GM23338 (cell line): ENCODE results near the gene GSG1L. TPM values are rescaled to one million over a fixed set of nuclear protein-coding genes. Genes with fewer than 3 reads are reported as not detected.

Source experiments
- ATAC-seq: fragments of 200-7000 bp; cut with Tn5 transposase; 3 replicates; pipeline ENCODE4 v1.9.1; 2020
- DNase-seq: peaks from one replicate; pipeline ENCODE4 v3.0.0-alpha.2; 2015; ENCODE audit warnings: low spot score
- H2AFZ ChIP-seq: fragments of 200-600 bp; sonication (generic); 2 replicates; pipeline ENCODE4 v1.8.0; 2016; ENCODE audit warnings: antibody characterized with exemption, mild to moderate bottlenecking, moderate library complexity
- H3F3A ChIP-seq: fragments of 200-600 bp; sonication (generic); replicated peaks from 2 replicates; pipeline ENCODE4 v1.8.0; 2017; ENCODE audit warnings: antibody characterized with exemption, mixed run types, low read depth
- H3K27ac ChIP-seq: fragments of 200-600 bp; sonication (generic); 2 replicates; pipeline ENCODE4 v1.6.1; 2016; ENCODE audit warnings: low read depth
- H3K27me3 ChIP-seq: fragments of 200-600 bp; sonication (generic); 2 replicates; pipeline ENCODE4 v1.8.0; 2016; ENCODE audit warnings: mild to moderate bottlenecking, mixed run types, moderate library complexity; ENCODE audit not compliant: insufficient read depth
- H3K36me3 ChIP-seq: fragments of 200-600 bp; sonication (generic); 2 replicates; pipeline ENCODE4 v1.8.0; 2016; ENCODE audit warnings: mild to moderate bottlenecking; ENCODE audit not compliant: insufficient read depth
- H3K4me1 ChIP-seq: fragments of 200-600 bp; sonication (generic); 2 replicates; pipeline ENCODE4 v1.8.0; 2016; ENCODE audit warnings: mild to moderate bottlenecking, moderate library complexity; ENCODE audit not compliant: insufficient read depth
- H3K4me2 ChIP-seq: fragments of 200-600 bp; sonication (generic); 2 replicates; pipeline ENCODE4 v1.7.1; 2017; ENCODE audit warnings: mixed run types
- H3K4me3 ChIP-seq: fragments of 200-600 bp; sonication (generic); 2 replicates; pipeline ENCODE4 v1.6.1; 2016; ENCODE audit warnings: mixed run types
- H3K79me2 ChIP-seq: fragments of 200-600 bp; sonication (generic); replicated peaks from 2 replicates; pipeline ENCODE4 v1.8.0; 2017; ENCODE audit warnings: mild to moderate bottlenecking; ENCODE audit not compliant: insufficient read depth
- H3K9me2 ChIP-seq: fragments of 200-600 bp; sonication (generic); 2 replicates; pipeline ENCODE4 v1.8.0; 2017; ENCODE audit not compliant: insufficient read depth
- H4K20me1 ChIP-seq: fragments of 200-600 bp; sonication (generic); replicated peaks from 2 replicates; pipeline ENCODE4 v1.8.0; 2017; ENCODE audit warnings: mild to moderate bottlenecking; ENCODE audit not compliant: insufficient read depth
- H3K27ac Mint-ChIP-seq: 2 replicates; pipeline ENCODE4 v1.8.0; 2020; ENCODE audit warnings: inconsistent platforms, mild to moderate bottlenecking, moderate library complexity, mixed read lengths
- H3K27me3 Mint-ChIP-seq: 3 replicates; pipeline ENCODE4 v1.8.0; 2022; ENCODE audit warnings: low read depth, mild to moderate bottlenecking, moderate library complexity, mixed read lengths, inconsistent platforms; ENCODE audit not compliant: insufficient read depth, poor library complexity
- H3K36me3 Mint-ChIP-seq: 3 replicates; pipeline ENCODE4 v1.8.0; 2021; ENCODE audit warnings: low read depth, mild to moderate bottlenecking, inconsistent platforms, moderate library complexity, mixed read lengths
- H3K4me1 Mint-ChIP-seq: 3 replicates; pipeline ENCODE4 v1.8.0; 2020; ENCODE audit warnings: mild to moderate bottlenecking, inconsistent platforms, mixed read lengths
- H3K4me3 Mint-ChIP-seq: 3 replicates; pipeline ENCODE4 v1.8.0; 2021; ENCODE audit warnings: moderate library complexity, mild to moderate bottlenecking, inconsistent platforms, mixed read lengths
- H3K9me3 Mint-ChIP-seq: 3 replicates; pipeline ENCODE4 v1.8.0; 2020; ENCODE audit warnings: moderate library complexity, mild to moderate bottlenecking, inconsistent platforms, mixed read lengths
- CREB1 ChIP-seq: fragments of 250-450 bp; sonication (Bioruptor Pico); IDR thresholded peaks from 2 replicates; pipeline ENCODE4 v1.5.0; 2020; ENCODE audit warnings: low read depth, mild to moderate bottlenecking, moderate library complexity
- EZH2 ChIP-seq: fragments of 200-600 bp; sonication (generic); IDR thresholded peaks from one replicate; pipeline ENCODE4 v1.8.0; 2017; ENCODE audit warnings: antibody characterized with exemption, mild to moderate bottlenecking, low read depth; ENCODE audit not compliant: unreplicated experiment
- EZH2phosphoT487 ChIP-seq: fragments of 200-600 bp; sonication (generic); IDR thresholded peaks from one replicate; pipeline ENCODE4 v1.8.1; 2018; ENCODE audit warnings: antibody characterized with exemption; ENCODE audit not compliant: unreplicated experiment
- JUNB ChIP-seq: IDR thresholded peaks from one replicate; pipeline ENCODE4 v1.6.1; 2016; ENCODE audit warnings: antibody characterized with exemption; ENCODE audit not compliant: unreplicated experiment
- NANOG ChIP-seq: IDR thresholded peaks from 2 replicates; pipeline ENCODE4 v1.6.1; 2016; ENCODE audit warnings: antibody characterized with exemption, borderline replicate concordance
- POLR2AphosphoS5 ChIP-seq: IDR thresholded peaks from 2 replicates; pipeline ENCODE4 v1.6.1; 2016; ENCODE audit warnings: antibody characterized with exemption, low read depth
- STAT1 ChIP-seq: IDR thresholded peaks from one replicate; pipeline ENCODE4 v1.6.1; 2016; ENCODE audit warnings: antibody characterized with exemption; ENCODE audit not compliant: unreplicated experiment
- ZNF114 ChIP-seq: fragments of 250-450 bp; sonication (Bioruptor Pico); IDR thresholded peaks from 2 replicates; pipeline ENCODE4 v1.5.0; 2020; ENCODE audit warnings: mild to moderate bottlenecking, moderate library complexity
- ZNF331 ChIP-seq: fragments of 250-450 bp; sonication (Bioruptor Pico); IDR thresholded peaks from 2 replicates; pipeline ENCODE4 v1.5.0; 2020; ENCODE audit warnings: low read depth, mild to moderate bottlenecking, moderate library complexity
- polyA plus RNA-seq: library from polyadenylated mRNA; unstranded; fragments of >200 nt; fragmentation: Nextera tagmentation; extraction: Ambion mirVana; gene quantifications from 2 replicates; pipeline ENCODE4 v1.2.1, GENCODE V29; 2016
- total RNA-seq: library from RNA; depleted of rRNA; stranded (reverse); fragments of >200 nt; shearing (Covaris generic); gene quantifications from 2 replicates; pipeline ENCODE4 v1.2.3, GENCODE V29; 2014
- TF ChIP-seq, protein P1 (sequence below), 2 experiments: fragments of 200-600 bp in 1 of 2; sonication (generic) in 1 of 2; conservative IDR thresholded peaks; 2 replicates each; pipeline versions ENCODE4 v1.5.1 to v1.6.1; 2016 to 2017; ENCODE audit warnings: antibody characterized with exemption in 2 of 2, low read depth in 2 of 2, mild to moderate bottlenecking in 2 of 2, moderate library complexity in 1 of 2
- TF ChIP-seq, protein P2 (sequence below): IDR thresholded peaks from one replicate; pipeline ENCODE4 v1.6.1; 2018; ENCODE audit warnings: antibody characterized with exemption; ENCODE audit not compliant: unreplicated experiment
- TF ChIP-seq, protein P3 (sequence below): IDR thresholded peaks from 2 replicates; pipeline ENCODE4 v1.6.1; 2016; ENCODE audit warnings: antibody characterized with exemption
- TF ChIP-seq, protein P4 (sequence below): fragments of 250-450 bp; sonication (Bioruptor Pico); IDR thresholded peaks from 2 replicates; pipeline ENCODE4 v1.5.0; 2020; ENCODE audit warnings: mild to moderate bottlenecking, moderate library complexity

GSG1L gene
- total and polyA plus RNA-seq, 2 experiments from 2014 or later, result 0.36 to 0.63 TPM

DNA sequence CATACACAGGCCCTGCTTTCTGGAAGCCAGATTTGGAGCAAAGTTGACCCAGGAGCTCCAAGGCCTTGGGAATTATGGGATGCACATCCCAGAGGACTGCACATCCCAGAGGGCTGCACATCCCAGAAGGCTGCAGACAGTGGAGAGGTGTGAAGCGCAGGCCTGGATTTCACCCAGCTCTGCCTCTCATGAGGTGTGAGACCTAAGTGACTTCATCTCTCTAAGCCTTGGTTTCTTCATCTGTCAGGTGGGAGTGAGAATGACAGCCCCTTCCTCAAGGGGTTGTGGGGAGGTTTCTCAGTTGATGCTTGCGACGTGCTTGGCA is 102.3 kb downstream of the GSG1L start:
- DNase-seq, result no peak
- Histone ChIP-seq H3K27ac (no peak overlapping the region), H4K20me1 (no peaks in the 10 kb centered on the region), H3F3A (no peaks in the 10 kb centered on the region), H3K4me3 (no peak overlapping the region), H3K4me1 (no peaks in the 10 kb centered on the region), H3K79me2 (no peaks in the 10 kb centered on the region), H2AFZ (no peak overlapping the region), H3K4me2 (no peak overlapping the region), H3K36me3 (no peaks in the 10 kb centered on the region), H3K27me3 (no peaks in the 10 kb centered on the region), H3K9me2 (no peaks in the 10 kb centered on the region)
- Mint-ChIP-seq H3K4me1 (no peaks in the 10 kb centered on the region), H3K36me3 (no peaks in the 10 kb centered on the region), H3K9me3 (peaks cover 7% of the 10 kb centered on the region), H3K4me3 (no peak overlapping the region), H3K27ac (no peak overlapping the region), H3K27me3 (peaks cover 12% of the 10 kb centered on the region)
- ATAC-seq, result no peak
- TF ChIP-seq POLR2AphosphoS5 (no peak), ZNF331 (CRISPR knock-in tag) (no peak), STAT1 (no peak), CREB1 (CRISPR knock-in tag) (no peak), ZNF114 (CRISPR knock-in tag) (no peak), JUNB (no peak), NANOG (no peak), EZH2 (no peak), EZH2phosphoT487 (no peak)
- TF ChIP-seq, protein P1, sequence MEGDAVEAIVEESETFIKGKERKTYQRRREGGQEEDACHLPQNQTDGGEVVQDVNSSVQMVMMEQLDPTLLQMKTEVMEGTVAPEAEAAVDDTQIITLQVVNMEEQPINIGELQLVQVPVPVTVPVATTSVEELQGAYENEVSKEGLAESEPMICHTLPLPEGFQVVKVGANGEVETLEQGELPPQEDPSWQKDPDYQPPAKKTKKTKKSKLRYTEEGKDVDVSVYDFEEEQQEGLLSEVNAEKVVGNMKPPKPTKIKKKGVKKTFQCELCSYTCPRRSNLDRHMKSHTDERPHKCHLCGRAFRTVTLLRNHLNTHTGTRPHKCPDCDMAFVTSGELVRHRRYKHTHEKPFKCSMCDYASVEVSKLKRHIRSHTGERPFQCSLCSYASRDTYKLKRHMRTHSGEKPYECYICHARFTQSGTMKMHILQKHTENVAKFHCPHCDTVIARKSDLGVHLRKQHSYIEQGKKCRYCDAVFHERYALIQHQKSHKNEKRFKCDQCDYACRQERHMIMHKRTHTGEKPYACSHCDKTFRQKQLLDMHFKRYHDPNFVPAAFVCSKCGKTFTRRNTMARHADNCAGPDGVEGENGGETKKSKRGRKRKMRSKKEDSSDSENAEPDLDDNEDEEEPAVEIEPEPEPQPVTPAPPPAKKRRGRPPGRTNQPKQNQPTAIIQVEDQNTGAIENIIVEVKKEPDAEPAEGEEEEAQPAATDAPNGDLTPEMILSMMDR (conservative IDR thresholded peaks at IDR 0.05; ENCODE audit: low read depth in 2 of 2), result no peak
- TF ChIP-seq, protein P2, sequence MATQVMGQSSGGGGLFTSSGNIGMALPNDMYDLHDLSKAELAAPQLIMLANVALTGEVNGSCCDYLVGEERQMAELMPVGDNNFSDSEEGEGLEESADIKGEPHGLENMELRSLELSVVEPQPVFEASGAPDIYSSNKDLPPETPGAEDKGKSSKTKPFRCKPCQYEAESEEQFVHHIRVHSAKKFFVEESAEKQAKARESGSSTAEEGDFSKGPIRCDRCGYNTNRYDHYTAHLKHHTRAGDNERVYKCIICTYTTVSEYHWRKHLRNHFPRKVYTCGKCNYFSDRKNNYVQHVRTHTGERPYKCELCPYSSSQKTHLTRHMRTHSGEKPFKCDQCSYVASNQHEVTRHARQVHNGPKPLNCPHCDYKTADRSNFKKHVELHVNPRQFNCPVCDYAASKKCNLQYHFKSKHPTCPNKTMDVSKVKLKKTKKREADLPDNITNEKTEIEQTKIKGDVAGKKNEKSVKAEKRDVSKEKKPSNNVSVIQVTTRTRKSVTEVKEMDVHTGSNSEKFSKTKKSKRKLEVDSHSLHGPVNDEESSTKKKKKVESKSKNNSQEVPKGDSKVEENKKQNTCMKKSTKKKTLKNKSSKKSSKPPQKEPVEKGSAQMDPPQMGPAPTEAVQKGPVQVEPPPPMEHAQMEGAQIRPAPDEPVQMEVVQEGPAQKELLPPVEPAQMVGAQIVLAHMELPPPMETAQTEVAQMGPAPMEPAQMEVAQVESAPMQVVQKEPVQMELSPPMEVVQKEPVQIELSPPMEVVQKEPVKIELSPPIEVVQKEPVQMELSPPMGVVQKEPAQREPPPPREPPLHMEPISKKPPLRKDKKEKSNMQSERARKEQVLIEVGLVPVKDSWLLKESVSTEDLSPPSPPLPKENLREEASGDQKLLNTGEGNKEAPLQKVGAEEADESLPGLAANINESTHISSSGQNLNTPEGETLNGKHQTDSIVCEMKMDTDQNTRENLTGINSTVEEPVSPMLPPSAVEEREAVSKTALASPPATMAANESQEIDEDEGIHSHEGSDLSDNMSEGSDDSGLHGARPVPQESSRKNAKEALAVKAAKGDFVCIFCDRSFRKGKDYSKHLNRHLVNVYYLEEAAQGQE, result no peak
- TF ChIP-seq, protein P3, sequence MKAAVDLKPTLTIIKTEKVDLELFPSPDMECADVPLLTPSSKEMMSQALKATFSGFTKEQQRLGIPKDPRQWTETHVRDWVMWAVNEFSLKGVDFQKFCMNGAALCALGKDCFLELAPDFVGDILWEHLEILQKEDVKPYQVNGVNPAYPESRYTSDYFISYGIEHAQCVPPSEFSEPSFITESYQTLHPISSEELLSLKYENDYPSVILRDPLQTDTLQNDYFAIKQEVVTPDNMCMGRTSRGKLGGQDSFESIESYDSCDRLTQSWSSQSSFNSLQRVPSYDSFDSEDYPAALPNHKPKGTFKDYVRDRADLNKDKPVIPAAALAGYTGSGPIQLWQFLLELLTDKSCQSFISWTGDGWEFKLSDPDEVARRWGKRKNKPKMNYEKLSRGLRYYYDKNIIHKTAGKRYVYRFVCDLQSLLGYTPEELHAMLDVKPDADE, result no peak
- TF ChIP-seq, protein P4, sequence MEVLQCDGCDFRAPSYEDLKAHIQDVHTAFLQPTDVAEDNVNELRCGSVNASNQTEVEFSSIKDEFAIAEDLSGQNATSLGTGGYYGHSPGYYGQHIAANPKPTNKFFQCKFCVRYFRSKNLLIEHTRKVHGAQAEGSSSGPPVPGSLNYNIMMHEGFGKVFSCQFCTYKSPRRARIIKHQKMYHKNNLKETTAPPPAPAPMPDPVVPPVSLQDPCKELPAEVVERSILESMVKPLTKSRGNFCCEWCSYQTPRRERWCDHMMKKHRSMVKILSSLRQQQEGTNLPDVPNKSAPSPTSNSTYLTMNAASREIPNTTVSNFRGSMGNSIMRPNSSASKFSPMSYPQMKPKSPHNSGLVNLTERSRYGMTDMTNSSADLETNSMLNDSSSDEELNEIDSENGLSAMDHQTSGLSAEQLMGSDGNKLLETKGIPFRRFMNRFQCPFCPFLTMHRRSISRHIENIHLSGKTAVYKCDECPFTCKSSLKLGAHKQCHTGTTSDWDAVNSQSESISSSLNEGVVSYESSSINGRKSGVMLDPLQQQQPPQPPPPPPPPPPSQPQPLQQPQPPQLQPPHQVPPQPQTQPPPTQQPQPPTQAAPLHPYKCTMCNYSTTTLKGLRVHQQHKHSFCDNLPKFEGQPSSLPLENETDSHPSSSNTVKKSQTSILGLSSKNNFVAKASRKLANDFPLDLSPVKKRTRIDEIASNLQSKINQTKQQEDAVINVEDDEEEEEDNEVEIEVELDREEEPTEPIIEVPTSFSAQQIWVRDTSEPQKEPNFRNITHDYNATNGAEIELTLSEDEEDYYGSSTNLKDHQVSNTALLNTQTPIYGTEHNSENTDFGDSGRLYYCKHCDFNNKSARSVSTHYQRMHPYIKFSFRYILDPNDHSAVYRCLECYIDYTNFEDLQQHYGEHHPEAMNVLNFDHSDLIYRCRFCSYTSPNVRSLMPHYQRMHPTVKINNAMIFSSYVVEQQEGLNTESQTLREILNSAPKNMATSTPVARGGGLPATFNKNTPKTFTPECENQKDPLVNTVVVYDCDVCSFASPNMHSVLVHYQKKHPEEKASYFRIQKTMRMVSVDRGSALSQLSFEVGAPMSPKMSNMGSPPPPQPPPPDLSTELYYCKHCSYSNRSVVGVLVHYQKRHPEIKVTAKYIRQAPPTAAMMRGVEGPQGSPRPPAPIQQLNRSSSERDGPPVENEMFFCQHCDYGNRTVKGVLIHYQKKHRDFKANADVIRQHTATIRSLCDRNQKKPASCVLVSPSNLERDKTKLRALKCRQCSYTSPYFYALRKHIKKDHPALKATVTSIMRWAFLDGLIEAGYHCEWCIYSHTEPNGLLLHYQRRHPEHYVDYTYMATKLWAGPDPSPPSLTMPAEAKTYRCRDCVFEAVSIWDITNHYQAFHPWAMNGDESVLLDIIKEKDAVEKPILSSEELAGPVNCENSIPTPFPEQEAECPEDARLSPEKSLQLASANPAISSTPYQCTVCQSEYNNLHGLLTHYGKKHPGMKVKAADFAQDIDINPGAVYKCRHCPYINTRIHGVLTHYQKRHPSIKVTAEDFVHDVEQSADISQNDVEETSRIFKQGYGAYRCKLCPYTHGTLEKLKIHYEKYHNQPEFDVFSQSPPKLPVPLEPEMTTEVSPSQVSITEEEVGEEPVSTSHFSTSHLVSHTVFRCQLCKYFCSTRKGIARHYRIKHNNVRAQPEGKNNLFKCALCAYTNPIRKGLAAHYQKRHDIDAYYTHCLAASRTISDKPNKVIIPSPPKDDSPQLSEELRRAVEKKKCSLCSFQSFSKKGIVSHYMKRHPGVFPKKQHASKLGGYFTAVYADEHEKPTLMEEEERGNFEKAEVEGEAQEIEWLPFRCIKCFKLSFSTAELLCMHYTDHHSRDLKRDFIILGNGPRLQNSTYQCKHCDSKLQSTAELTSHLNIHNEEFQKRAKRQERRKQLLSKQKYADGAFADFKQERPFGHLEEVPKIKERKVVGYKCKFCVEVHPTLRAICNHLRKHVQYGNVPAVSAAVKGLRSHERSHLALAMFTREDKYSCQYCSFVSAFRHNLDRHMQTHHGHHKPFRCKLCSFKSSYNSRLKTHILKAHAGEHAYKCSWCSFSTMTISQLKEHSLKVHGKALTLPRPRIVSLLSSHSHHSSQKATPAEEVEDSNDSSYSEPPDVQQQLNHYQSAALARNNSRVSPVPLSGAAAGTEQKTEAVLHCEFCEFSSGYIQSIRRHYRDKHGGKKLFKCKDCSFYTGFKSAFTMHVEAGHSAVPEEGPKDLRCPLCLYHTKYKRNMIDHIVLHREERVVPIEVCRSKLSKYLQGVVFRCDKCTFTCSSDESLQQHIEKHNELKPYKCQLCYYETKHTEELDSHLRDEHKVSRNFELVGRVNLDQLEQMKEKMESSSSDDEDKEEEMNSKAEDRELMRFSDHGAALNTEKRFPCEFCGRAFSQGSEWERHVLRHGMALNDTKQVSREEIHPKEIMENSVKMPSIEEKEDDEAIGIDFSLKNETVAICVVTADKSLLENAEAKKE, result no peak
